Measurements from ENCODE around the gene MRGPRG. TPM values are rescaled to one million over a fixed set of nuclear protein-coding genes. Genes with fewer than 3 reads are reported as not detected.

The MRGPRG gene
- total and polyA plus RNA-seq, 2 of the 8 experiments (the other 6 are each of a cell fraction or from before 2014, with no cell fraction given) = not detected

DNA sequence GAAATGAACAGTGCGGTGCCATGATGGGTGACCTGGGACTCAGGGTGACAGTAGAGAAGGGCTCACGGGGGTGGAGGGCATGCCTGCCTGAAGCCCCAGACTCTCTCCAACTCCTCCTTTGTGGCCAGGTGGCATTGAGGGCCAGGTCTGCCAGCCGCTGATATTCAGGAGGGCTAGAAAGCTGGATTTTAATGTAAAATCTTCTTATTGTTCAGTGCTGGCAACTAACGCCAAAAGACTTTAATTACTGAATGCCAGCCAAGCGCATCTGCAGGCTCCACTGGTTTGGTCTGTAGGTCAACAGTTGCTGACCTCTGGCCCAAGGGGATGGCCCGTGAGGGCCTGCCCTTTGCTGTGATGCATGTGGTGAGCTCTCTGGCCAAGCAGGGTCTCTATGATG, 10.3 kb downstream of the MRGPRG start (continued):
- TF ChIP-seq, protein P1, sequence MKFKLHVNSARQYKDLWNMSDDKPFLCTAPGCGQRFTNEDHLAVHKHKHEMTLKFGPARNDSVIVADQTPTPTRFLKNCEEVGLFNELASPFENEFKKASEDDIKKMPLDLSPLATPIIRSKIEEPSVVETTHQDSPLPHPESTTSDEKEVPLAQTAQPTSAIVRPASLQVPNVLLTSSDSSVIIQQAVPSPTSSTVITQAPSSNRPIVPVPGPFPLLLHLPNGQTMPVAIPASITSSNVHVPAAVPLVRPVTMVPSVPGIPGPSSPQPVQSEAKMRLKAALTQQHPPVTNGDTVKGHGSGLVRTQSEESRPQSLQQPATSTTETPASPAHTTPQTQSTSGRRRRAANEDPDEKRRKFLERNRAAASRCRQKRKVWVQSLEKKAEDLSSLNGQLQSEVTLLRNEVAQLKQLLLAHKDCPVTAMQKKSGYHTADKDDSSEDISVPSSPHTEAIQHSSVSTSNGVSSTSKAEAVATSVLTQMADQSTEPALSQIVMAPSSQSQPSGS (IDR thresholded peaks at IDR 0.05; ENCODE audit: low read length) = no peak
- no peak for TF ChIP-seq GTF2F1 (IDR thresholded peaks at IDR 0.05; ENCODE audit: borderline replicate concordance, low read depth, low read length)
- TF ChIP-seq, protein P2, sequence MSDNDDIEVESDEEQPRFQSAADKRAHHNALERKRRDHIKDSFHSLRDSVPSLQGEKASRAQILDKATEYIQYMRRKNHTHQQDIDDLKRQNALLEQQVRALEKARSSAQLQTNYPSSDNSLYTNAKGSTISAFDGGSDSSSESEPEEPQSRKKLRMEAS (IDR thresholded peaks at IDR 0.05) = no peak
- no peak for TF ChIP-seq RXRA (IDR thresholded peaks at IDR 0.05; ENCODE audit: insufficient read depth, low read depth, low read length)
- TF ChIP-seq EZH2 (IDR thresholded peaks at IDR 0.05; ENCODE audit: low read depth, low read length, severe bottlenecking) = no peak
- TF ChIP-seq PHF8 (conservative IDR thresholded peaks at IDR 0.05; ENCODE audit: low read depth, low read length) = no peak
- no peak for TF ChIP-seq CBX8 (IDR thresholded peaks at IDR 0.05; ENCODE audit: borderline replicate concordance, low read depth, low read length)
- no peak for TF ChIP-seq KDM5A (IDR thresholded peaks at IDR 0.05; ENCODE audit: low read length)
